HL-60/S4 treated with phorbol 12-myristate 13-acetate at 8.2 ng/mL for 4 days and 3 days (cell line): ENCODE measurements around the gene EPHB2.

Experiments
- in situ Hi-C: fragments of 300-500 bp; cut with MboI; formaldehyde crosslinking; loops from 2 replicates; pipeline ENCODE4 v1.15.0; 2022; ENCODE audit warnings: low sequenced_read_pairs

EPHB2 gene

GRCh38 chr1:22749503-22749902 lies 38.9 kb downstream of the EPHB2 start:
- in situ Hi-C loops, result no loop called here

GRCh38 chr1:22749919-22750684 lies 39.5 kb downstream of the EPHB2 start:
- in situ Hi-C loops, result no loop called here

- in situ Hi-C loops, result no loop called here
Observed at GRCh38 chr1:22750685-22751051, 40.0 kb downstream of the EPHB2 start.

GRCh38 chr1:22751124-22751531 lies 40.5 kb downstream of the EPHB2 start:
- in situ Hi-C loops, result no loop called here

- in situ Hi-C loops, result no loop called here
Observed at GRCh38 chr1:22752339-22752738, 41.7 kb downstream of the EPHB2 start.

GRCh38 chr1:22753481-22753971 lies 42.9 kb downstream of the EPHB2 start:
- in situ Hi-C loops, result no loop called here

GRCh38 chr1:22754106-22754768 lies 43.6 kb downstream of the EPHB2 start:
- in situ Hi-C loops, result no loop called here

- in situ Hi-C loops, result no loop called here
Observed at GRCh38 chr1:22754824-22755223, 44.2 kb downstream of the EPHB2 start.

- in situ Hi-C loops, result no loop called here
Observed at GRCh38 chr1:22755641-22756040, 45.0 kb downstream of the EPHB2 start.

GRCh38 chr1:22756125-22756735 lies 45.6 kb downstream of the EPHB2 start:
- in situ Hi-C loops, result no loop called here

GRCh38 chr1:22760455-22760854 lies 49.8 kb downstream of the EPHB2 start:
- in situ Hi-C loops, result no loop called here

- in situ Hi-C loops, result no loop called here
Observed at GRCh38 chr1:22761101-22761500, 50.5 kb downstream of the EPHB2 start.

GRCh38 chr1:22761821-22762220 lies 51.2 kb downstream of the EPHB2 start:
- in situ Hi-C loops, result no loop called here

GRCh38 chr1:22763487-22764200 lies 53.0 kb downstream of the EPHB2 start:
- in situ Hi-C loops, result no loop called here

- in situ Hi-C loops, result no loop called here
Observed at GRCh38 chr1:22767852-22768251, 57.2 kb downstream of the EPHB2 start.

- in situ Hi-C loops, result no loop called here
Observed at GRCh38 chr1:22769932-22770331, 59.3 kb downstream of the EPHB2 start.

GRCh38 chr1:22772014-22772413 lies 61.4 kb downstream of the EPHB2 start:
- in situ Hi-C loops, result no loop called here

GRCh38 chr1:22773981-22774832 lies 63.6 kb downstream of the EPHB2 start:
- in situ Hi-C loops, result no loop called here

GRCh38 chr1:22774833-22775182 lies 64.2 kb downstream of the EPHB2 start:
- in situ Hi-C loops, result no loop called here

GRCh38 chr1:22775478-22775877 lies 64.8 kb downstream of the EPHB2 start:
- in situ Hi-C loops, result no loop called here
